GM18507 (cell line): Measurements from ENCODE around the gene FFAR3.
"Not testable (repeated sequence)": the region's sequence is repeated elsewhere in the genome, so short reads cannot be mapped to it uniquely, and the experiment has no call there.

Source experiments
- DNase-seq: peaks from one replicate; pipeline ENCODE4 v3.0.0; 2011; ENCODE audit warnings: low read depth; ENCODE audit not compliant: insufficient read length; ENCODE audit errors: extremely low spot score
- FAIRE-seq: peaks from 2 replicates; lab custom pipeline; 2011; peaks lifted over from hg19 to GRCh38; lab: Jason Lieb, UNC

Gene FFAR3

DNA sequence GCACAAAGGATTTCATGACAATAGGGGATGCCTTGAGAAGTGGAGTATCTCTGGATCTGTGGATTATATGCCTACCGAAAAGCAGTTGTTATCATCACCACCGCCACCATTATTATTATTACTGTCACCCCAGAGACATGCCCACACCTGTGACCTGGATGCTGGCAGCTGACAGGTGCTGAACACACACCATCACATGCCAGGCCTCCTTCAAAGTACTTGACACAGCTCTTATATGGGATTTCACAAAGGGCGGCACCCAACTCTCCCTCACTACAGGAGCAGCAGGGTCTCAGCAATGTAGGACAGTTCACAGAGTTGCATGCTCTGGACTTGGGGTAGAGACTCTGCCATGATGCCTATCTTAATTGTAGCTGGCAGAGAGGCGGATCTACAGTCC, 7.0 kb downstream of the FFAR3 start:
- no peak for FAIRE-seq
- DNase-seq, result no peak

DNA sequence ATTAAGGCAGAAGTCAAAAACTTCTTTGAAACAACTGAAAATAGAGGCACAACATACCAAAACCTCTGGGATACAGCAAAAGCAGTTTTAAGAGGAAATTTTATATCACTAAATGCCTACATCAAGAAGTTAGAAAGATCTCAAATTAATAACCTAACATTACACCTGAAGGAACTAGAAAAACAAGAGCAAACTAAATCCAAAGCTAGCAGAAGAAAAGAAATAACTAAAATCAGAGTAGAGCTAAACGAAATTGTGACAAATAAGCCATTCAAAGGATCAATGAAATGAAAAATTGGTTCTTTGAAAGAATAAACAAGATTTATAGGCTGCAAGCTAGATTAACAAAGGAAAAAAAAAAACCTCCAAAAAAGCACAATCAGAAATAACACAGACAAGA, 10.1 kb downstream of the FFAR3 start:
- DNase-seq, result no peak
- FAIRE-seq, result no peak

DNA sequence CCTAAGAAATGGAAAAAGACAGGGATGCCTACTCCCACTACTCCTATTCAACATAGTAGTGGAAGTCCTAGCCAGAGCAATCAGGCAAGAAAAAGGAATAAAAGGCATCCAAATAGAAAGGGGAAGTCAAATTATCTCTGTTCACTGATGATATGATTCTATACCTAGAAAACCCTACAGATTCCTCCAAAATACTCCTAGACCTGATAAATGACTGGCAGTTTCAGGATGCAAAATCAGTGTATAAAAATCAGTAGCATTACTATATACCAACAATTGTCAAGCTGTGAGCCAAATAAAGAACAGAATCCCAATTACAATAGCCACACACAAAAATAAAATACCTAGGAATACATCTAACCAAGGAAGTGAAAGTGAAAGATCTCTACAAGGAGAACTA, 11.3 kb downstream of the FFAR3 start:
- FAIRE-seq (no peak), DNase-seq (no peak)

DNA sequence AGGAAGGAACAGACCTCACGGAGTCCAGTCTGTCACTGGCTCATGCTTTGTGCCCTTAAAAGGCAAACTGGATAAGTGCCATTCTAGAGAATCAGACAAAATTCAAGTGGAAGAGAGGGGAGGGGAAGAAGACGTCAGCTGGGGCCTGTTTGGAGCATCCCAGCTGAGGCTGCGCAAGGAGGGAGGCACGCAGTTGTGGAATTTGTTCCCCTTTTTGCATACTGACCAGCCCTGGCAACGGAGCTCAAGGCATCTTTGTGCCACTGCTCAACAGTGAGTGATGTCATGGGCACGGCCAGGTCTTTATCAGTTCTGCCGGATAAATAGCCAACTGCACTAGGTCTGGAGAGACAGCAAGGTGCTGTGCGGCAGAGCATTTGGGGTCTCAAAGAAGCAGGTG, 12.5 kb downstream of the FFAR3 start, which contains the start of gene GPR42:
Gene GPR42 (plus strand): TSS at position 347 of the 400 bp plus-strand sequence. CDS start 292 bp downstream, outside the sequence.
- DNase-seq (no peak), FAIRE-seq (no peak)

DNA sequence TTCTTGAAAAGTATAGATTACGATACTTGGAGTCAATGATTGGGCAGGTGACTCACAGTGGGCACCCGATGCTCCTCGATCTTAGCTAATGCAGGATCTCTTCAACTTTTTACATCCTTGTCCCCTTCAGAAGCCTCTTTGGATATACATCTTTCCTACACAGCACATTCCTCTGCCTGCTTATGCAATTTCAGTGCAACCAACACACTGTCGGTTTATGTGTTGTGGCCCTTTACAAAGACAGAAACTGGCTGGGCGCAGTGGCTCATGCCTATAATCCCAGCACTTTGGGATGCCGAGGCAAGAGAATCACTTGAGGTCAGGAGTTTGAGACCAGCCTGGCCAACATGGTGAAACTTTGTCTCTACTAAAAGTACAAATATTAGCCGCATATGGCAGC, 15.2 kb downstream of the FFAR3 start:
- FAIRE-seq (no peak), DNase-seq (no peak)

DNA sequence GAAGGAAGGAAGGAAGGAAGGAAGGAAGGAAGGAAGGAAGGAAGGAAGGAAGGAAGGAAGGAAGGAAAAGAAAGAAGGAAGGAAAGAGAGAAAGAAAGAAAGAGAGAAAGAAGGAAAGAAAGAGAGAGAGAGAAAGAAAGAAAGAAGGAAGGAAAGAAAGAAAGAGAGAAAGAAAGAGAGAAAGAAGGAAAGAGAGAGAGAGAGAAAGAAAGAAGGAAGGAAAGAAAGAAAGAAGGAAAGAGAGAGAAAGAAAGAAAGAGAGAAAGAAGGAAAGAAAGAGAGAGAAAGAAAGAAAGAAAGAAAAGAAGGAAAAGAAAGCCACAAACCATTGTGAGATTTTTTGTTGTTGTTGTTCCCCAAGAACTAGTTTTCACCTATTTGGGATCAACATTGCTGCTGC, 15.8 kb downstream of the FFAR3 start:
- not testable (repeated sequence) for FAIRE-seq

DNA sequence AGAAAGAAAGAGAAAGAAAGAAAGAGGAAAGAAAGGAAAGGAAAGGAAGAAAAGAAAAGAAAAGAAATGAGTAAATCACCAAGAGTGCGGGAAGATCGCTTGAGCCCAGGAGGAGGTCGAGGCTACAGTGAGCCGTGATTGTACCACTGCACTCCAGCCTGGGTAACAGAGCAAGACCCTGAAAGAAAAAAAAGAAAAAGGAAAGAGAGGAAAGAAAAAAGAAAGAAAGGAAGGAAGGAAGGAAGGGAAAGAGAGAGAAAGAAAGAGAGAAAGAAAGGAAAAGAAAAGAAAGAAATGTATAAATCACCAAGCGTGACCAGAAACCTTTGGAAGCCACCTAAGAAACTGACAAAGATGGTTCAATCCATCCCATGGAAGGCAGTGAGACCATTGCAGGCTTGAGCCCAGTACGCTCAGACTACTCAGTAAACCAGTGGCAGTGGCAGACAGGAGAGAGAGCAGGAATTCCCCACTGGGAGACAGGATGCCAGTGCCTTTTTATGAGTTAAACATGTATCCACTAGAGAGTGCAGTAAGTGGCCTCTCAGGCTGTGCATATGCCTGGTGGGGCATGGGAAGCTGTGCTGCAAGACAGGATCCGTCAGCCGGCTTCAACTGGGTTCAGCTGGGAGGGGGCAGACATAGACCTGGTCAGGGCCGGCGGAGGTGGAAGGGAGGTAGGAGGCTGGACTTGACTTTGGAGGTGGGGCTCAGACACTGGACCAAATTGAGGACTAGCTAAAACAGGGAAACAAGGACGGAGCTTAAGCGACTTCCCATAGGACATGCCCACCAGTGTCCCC, 17.4 kb downstream of the FFAR3 start:
- FAIRE-seq (no peak), DNase-seq (no peak)

More for the DNA sequence above, 15.8 kb downstream of the FFAR3 start:
- DNase-seq, result not testable (repeated sequence)

DNA sequence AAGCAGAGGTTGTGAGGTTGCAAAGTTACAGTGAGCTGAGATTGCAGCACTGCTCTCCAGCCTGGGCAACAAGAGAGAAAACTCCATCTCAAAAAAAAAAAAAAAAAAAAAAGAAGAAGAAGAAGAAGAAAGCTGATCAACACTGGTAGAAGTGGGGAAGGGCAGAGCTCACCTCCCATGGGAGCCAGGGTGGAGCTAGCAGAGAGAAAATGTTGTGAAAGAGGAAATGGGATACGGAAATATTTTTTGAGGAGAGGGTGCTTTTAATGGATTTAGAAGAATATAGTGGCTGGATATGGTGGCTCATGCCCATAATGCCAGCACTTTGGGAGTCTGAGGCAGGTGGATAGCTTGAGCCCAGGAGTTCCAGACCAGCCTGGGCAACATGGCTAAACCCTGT, 19.4 kb downstream of the FFAR3 start:
- FAIRE-seq (no peak), DNase-seq (no peak)

DNA sequence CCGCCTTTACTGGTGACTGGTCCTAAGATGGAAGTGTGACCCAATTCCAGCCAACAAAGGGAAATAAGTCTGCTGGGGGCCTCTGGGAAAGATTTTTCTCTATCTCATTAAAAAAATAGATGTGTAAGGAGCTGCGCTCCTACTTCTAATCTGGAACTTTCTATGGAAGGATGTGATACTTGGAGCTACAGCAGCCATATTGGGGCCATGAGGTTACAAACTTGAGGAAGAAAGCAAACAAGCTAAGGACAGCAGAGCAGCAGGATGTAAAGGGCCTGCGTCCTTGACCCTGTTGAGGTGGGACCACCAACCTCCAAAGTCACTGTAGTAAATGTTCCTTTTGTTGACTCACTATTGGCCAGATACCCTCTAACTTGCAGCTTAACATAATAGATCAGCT, 20.1 kb downstream of the FFAR3 start:
- no peak for FAIRE-seq
- DNase-seq, result no peak

DNA sequence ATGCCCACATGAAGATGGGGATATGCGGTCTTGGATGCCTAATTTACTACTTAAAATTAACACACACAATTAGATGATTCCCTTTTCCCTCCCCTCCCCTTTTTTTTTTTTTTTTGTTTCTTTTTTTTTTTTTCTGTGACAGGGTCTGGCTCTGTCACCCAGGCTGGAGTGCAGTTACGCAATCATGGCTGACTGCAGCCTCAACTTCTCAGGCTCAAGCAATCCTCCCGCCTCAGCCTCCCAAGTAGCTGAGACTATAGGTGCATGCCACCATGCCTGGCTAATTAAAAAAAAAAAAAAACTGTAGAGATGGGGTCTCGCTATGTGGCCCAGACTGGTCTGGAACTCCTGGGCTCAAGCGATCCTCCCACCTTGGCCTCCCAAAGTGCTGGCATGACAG, 21.3 kb downstream of the FFAR3 start:
- DNase-seq, FAIRE-seq: not testable (repeated sequence)

DNA sequence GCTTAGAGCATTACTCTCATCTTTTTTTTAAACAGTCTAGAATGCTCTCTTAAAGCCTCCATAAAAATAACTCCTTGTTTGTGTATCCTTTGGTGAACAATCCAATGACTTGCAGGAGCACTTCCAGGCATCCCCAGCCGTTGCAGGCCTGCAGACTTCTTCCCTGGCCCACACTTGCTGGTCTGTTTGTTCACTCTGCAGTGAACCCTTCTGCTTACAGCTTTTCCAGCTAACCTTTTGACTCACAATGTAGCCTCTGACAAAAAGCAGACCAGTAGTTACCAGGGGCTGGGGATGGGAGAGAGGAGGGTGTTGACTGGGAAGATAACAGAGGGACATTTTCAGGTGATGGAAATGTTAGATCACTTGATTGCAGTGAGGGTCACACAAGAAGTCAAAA, 21.7 kb downstream of the FFAR3 start:
- no peak for FAIRE-seq
- no peak for DNase-seq

DNA sequence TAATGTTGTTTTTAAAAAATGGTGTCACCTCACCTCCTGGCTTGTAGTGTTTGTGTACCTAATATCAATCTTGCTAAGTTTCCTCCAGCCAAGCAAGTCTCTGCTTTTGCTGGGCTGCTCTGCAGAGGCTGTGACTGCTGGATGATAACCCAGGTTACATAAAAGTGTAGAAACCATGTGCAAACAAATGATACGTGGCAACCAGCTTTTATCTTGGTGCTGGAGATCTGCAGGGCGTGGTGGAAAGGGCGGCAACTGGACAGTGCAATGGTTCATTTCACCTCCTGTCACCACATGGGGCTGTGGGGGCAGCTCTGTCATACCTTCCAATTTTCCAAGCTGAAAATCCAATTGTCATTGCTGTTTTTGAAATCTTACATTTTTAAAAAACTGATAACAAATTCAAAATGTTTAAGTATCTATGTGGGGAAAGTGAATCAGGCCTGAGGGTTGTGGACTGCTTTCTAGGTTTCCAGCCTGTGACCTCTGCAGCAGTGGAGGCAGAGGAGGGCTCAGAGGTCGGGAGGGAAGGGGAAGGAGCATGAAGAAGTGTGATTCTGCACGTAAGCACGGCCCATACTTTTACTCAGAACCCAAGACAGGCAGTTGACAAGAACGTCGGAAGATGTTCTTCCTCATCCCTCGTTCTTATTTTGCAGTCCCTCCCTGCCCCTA, 22.3 kb downstream of the FFAR3 start:
- FAIRE-seq (no peak), DNase-seq (no peak)

DNA sequence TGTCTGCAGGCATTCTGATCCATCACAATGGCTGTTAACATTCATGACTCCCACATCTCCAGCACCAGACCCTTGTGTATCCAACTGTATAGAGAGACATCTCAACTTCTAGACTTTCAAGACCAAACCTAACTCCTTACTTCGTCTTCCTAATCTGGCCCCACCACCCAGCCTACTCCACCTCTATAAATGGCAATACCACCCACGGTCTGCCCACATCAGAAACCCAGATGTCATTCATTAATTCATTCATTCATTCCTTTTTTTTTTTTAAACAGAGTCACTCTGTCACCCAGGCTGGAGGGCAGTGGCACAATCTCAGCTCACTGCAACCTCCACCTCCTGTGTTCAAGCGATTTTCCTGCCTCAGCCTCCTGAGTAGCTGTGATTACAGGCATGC, 23.1 kb downstream of the FFAR3 start:
- no peak for DNase-seq
- no peak for FAIRE-seq

DNA sequence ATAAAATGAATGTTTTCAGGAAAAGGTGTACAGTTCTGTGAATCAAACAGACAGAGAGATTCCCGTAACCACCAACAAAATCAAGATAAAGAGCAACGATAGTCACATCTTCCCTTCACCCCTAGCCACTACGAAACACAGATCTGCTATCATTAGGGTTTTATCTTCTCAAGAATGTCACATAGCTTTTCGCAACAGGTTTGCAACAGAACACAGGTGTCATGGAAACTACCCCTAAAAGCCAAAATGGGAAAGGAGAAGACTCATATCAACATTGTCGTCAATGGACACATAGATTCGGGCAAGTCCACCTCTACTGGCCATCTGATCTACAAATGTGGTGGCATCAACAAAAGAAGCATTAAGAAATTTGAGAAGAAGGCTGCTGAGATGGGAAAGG, 23.7 kb downstream of the FFAR3 start:
- FAIRE-seq, result no peak
- no peak for DNase-seq

DNA sequence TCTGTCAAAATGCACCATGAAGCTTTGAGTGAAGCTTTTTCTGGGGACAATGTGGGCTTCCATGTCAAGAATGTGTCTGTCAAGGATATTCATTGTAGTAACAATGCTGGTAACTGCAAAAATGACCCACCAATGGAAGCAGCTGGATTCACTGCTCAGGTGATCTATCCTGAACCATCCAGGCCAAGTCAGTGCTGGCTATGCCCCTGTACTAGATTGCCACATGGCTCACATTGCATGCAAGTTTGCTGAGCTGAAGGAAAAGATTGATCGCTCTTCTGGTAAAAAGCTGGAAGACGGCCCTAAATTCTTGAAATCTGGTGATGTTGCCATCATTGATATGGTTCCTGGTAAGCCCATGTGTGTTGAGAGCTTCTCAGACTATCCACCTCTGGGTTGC, 25.3 kb downstream of the FFAR3 start:
- FAIRE-seq, result no peak
- DNase-seq, result no peak

DNA sequence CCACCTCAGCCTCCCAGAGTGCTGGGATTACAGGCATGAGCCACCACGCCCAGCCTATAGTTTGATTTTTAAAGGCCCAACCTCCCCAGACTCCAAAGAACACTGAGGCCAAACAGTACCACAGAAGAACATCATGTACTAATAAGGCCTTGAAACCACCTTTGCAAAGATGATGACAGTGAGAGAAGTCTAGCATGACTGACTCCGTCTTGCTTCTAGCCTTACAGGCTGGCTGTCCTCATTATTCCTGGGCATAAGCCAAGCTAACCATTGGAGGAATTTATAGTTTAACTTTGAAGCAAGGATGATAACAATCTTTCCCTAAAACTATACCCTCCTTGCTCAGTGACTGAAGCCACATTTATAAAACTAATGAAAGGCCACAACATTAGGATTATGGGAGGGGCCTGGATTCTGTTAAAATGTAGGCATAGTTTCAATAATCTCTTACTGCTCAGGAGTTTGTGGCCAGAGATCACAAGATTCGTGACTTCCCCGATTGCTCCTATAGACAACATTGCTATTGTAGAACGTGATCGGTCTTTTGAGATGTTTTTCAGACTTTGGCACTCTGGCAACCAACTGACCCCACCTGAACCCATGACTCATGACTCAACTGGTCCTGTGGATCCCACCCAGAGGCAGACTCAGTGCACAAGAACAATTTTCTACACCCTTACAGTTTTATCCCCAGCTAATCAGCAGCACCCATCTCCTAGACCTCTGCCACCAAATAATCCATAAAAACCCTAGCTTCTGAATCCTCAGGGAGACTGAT, 30.2 kb downstream of the FFAR3 start:
- no peak for FAIRE-seq

DNA sequence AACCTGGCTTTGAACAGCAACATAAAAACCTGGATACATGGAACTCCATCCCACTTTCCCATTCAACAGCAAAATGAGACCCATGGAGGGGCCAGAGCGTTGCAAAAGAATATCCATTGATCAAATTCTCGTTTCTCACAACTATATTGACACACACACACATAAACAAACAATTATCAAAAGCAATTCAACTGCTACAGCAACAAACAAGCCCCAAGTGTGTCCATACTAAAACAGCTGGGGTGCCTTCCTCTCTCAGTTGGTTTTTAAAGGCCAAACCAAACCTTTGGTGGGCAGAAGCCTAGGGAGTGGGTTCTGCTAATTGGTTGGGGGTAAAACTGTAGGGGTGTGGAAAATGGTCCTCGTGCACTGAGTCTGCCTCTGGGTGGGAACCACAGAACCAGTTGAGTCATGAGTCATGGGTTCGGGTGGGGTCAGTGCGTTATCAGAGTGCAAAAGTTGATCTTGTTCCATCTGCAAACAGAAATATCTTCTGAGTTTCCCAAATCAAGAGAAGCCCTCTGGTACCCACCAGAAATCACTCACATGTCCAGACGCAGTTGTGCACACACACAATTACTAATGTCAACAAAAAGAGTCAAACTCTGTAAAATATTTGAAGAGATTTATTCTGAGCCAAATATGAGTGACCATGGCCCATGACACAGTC, 31.1 kb downstream of the FFAR3 start:
- FAIRE-seq, result no peak
- no peak for DNase-seq

More for the DNA sequence above, 30.2 kb downstream of the FFAR3 start:
- DNase-seq, result no peak

DNA sequence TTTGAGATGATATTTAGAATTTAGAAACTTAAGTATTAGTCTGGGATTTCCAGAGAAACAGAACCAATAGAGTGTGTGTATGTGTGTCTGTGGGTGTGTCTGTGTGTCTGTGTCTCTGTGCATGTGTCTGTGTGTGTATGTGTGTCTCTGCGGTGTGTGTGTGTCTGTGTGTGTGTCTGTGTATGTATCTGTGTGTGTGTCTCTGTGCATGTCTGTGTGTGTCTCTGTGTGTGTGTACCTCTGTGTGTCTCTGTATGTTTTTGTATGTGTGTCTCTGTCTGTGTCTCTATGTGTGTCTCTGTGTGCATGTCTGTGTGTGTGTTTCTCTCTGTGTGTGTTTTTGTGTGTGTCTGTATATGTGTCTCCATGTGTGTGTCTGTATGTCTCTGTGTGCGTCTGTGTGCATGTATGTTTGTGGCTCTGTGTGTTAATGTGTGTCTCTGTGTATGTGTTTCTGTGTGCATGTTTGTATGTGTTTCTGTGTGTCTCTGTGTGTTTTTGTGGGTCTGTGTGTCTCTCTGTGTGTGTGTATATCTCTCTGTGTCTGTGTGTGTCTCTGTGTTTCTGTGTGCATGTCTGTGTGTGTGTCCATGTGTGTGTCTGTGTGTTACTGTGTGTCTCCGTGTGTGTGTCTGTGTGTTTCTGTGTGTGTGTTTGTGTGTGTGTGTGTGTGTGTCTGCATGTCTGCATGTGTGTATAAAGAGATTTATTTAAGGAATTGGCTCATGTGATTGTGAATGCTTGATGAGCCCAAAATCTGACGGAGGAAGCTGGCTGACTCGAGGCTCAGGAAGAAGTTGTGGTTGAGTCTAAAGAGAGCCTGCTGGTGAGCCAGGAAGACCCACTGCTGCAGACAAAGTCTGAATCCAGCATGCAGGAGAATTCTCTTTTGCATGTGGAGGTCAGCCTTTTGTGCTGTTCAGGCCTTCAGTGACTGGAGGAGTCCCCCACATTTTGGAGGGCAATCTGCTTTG, 34.8 kb downstream of the FFAR3 start:
- no peak for FAIRE-seq

More for the DNA sequence above, 34.8 kb downstream of the FFAR3 start:
- no peak for DNase-seq
